Skeletal muscle satellite cell (primary cell): ENCODE results near the gene COX17. TPM values are rescaled to one million over a fixed set of nuclear protein-coding genes. Genes with fewer than 3 reads are reported as not detected.

ENCODE experiments used
- H3K27me3 ChIP-seq: 2 replicates; pipeline ENCODE4 v1.7.0; 2013; ENCODE audit warnings: low read length; ENCODE audit not compliant: control insufficient read depth, insufficient read depth
- H3K36me3 ChIP-seq: 2 replicates; pipeline ENCODE4 v1.7.0; 2013; ENCODE audit warnings: mild to moderate bottlenecking, control low read depth, low read length; ENCODE audit not compliant: insufficient read depth
- H3K4me1 ChIP-seq: 2 replicates; pipeline ENCODE4 v1.7.0; 2013; ENCODE audit warnings: low read length; ENCODE audit not compliant: control insufficient read depth, insufficient read depth
- H3K4me2 ChIP-seq: 2 replicates; pipeline ENCODE4 v1.7.0; 2013; ENCODE audit warnings: mild to moderate bottlenecking, low read length
- H3K4me3 ChIP-seq: 2 replicates; pipeline ENCODE4 v1.7.0; 2013; ENCODE audit warnings: low read length
- H3K9ac ChIP-seq: 2 replicates; pipeline ENCODE4 v1.7.0; 2013; ENCODE audit warnings: mild to moderate bottlenecking, low read depth, low read length, moderate library complexity
- H3K9me3 ChIP-seq: replicated peaks from 2 replicates; pipeline ENCODE4 v1.7.0; 2013; ENCODE audit warnings: mild to moderate bottlenecking, control low read depth, low read length
- total RNA-seq: library from RNA; depleted of rRNA; stranded (reverse); fragments of >200 nt; gene quantifications from 2 replicates; pipeline ENCODE4 v1.2.3, GENCODE V29; 2012; rRNA removed

The COX17 gene
- 10.6 and 15.1 TPM in 2 replicates for total RNA-seq

DNA sequence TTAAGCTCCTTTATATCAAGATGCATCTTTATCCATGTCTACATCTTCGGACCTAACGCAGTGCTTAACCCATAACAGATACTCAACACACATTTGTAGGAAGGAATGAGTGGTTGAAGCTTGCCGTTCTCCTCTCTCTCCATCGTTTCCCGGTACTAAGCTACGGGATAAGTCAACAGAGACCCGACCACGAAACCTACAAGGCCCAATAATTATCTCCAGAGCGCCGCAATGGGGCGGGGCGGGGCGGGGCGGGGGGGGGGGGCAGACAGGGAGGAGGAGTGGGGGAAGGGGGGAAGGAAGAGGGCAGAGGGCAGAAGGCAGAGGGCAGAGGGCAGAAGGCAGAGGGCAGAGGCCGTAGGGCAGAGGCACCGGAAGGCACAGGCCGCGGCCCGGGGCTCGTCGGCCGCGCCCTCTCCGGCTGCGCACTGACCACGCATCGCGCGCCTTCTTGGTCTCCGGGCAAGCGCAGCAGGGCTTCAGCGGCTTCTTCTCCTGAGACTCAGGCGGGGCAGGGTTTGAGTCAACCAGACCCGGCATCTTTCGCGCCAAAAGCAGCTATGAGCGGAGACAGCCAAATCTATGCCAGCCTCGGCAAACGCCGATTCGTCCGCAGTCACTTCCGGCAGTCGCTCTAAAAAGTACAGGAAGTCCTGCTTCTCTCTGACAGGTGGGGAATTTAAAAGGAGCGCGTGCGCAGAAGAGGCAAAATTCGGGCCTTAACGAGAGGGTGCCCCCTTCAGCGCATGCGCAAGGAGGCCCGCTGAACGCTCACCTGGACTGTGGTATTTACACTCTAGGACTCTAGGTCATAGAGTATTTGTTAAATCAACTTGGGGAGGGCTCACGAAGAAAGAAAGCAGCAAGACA lies at the start of gene COX17:
COX17 (minus strand) TSS at position 636 of the 870 bp plus-strand sequence; CDS start at position 540, 96 bp downstream.
- peaks cover 12% of the 10 kb centered on the region for H3K36me3 ChIP-seq
- no peaks in the 10 kb centered on the region for H3K9me3 ChIP-seq
- peak within 1 kb of the TSS; percentile 95 for H3K4me2 ChIP-seq
- peak within 1 kb of the TSS; percentile 85 for H3K9ac ChIP-seq
- H3K4me1 ChIP-seq: peaks cover 12% of the 10 kb centered on the region
- H3K4me3 ChIP-seq: peak within 1 kb of the TSS; percentile 72
- H3K27me3 ChIP-seq: no peaks in the 10 kb centered on the region

DNA sequence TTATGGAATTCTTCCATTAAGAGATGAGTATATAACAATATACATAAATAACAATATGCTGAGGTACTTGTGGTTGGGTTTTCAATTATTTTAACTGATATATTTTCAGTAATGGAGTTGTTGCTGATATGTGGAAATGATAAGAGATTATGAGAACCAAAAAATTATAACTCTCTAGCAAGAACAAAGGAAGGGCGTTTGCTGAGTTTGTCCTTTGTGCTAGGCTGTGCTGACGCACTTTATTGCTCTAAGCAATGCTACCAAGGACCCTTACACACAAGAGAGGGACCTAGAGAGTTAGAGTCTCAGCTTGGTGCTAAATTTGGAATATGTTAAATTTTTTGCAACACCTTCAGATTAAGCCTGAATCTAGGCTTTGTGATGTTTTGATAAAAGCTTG lies 49.7 kb upstream of the COX17 start:
- no peak overlapping the region for H3K4me3 ChIP-seq
- peaks cover 5% of the 10 kb centered on the region for H3K4me1 ChIP-seq
- no peak overlapping the region for H3K4me2 ChIP-seq
- H3K9me3 ChIP-seq: no peaks in the 10 kb centered on the region
- no peak overlapping the region for H3K9ac ChIP-seq
- no peaks in the 10 kb centered on the region for H3K36me3 ChIP-seq
- no peaks in the 10 kb centered on the region for H3K27me3 ChIP-seq

GRCh38 chr3:119723022-119723421 lies 45.8 kb upstream of the COX17 start:
- no peaks in the 10 kb centered on the region for H3K4me1 ChIP-seq
- no peaks in the 10 kb centered on the region for H3K36me3 ChIP-seq
- H3K9me3 ChIP-seq: no peaks in the 10 kb centered on the region

DNA sequence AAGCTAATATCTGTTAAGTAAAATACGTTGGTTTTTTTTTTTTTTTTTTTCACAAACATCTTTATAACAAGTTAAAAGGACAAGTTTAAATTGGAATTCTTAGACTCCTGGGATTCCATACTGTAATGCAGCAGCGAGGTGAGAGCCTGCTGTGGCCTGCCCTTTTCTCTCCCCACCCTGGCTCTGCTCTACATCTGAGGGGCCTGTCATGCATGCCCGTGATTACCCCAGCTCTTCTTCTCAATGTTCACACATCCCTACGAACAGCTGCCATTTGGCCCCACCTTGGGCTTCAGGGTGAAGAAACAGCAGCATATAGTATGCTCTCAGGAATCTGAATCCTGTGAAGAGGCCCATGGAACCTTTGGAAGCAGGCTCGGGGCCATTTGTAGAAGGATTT lies 40.3 kb upstream of the COX17 start:
- Histone ChIP-seq H3K4me3 (no peak overlapping the region), H3K9me3 (no peaks in the 10 kb centered on the region), H3K36me3 (no peaks in the 10 kb centered on the region), H3K9ac (no peak overlapping the region), H3K4me2 (no peak overlapping the region), H3K27me3 (no peaks in the 10 kb centered on the region), H3K4me1 (no peaks in the 10 kb centered on the region)

More at GRCh38 chr3:119723022-119723421, 45.8 kb upstream of the COX17 start:
- Histone ChIP-seq H3K4me3 (no peak overlapping the region), H3K4me2 (no peak overlapping the region), H3K9ac (no peak overlapping the region), H3K27me3 (no peaks in the 10 kb centered on the region)

GRCh38 chr3:119716998-119717397 lies 39.8 kb upstream of the COX17 start:
- no peaks in the 10 kb centered on the region for H3K4me1 ChIP-seq
- no peaks in the 10 kb centered on the region for H3K36me3 ChIP-seq
- H3K9me3 ChIP-seq: no peaks in the 10 kb centered on the region
- H3K4me2 ChIP-seq: no peak overlapping the region
- H3K27me3 ChIP-seq: no peaks in the 10 kb centered on the region
- no peak overlapping the region for H3K4me3 ChIP-seq
- no peak overlapping the region for H3K9ac ChIP-seq

DNA sequence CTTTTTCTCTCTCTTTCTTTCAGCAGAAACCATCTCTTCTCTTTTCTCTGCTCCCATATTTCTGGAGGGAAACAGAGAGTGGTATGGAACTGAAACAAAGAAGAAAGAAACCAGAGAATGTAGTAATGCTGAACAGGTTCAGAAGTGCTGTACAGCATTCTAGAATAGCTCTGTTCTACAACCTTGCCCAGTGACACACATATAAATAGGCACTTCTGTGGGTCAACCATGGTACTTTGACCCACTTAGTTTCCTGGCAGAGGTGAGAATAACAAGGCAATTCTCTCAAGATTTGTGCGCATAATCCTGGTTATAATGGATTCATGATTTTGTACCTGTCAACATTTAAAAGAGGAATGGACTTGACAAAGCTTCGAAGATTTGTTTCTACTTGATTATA lies 37.9 kb upstream of the COX17 start:
- H3K4me1 ChIP-seq: no peaks in the 10 kb centered on the region
- no peaks in the 10 kb centered on the region for H3K27me3 ChIP-seq
- H3K4me2 ChIP-seq: no peak overlapping the region
- no peak overlapping the region for H3K9ac ChIP-seq
- H3K4me3 ChIP-seq: no peak overlapping the region
- no peaks in the 10 kb centered on the region for H3K9me3 ChIP-seq
- H3K36me3 ChIP-seq: no peaks in the 10 kb centered on the region

GRCh38 chr3:119703820-119704531 lies 26.8 kb upstream of the COX17 start:
- no peaks in the 10 kb centered on the region for H3K36me3 ChIP-seq
- no peaks in the 10 kb centered on the region for H3K9me3 ChIP-seq
- peaks cover 9% of the 10 kb centered on the region for H3K4me1 ChIP-seq
- no peak overlapping the region for H3K4me3 ChIP-seq
- peaks cover 3% of the 10 kb centered on the region for H3K27me3 ChIP-seq
- H3K4me2 ChIP-seq: peak overlapping the region; percentile 100
- H3K9ac ChIP-seq: no peak overlapping the region

GRCh38 chr3:119702530-119703527 lies 25.6 kb upstream of the COX17 start, which contains the start of gene CFAP91:
TSS of gene CFAP91 (plus strand) at chr3:119703022. CDS start at chr3:119703099, 77 bp downstream.
- Histone ChIP-seq H3K4me1 (peaks cover 9% of the 10 kb centered on the region), H3K9me3 (no peaks in the 10 kb centered on the region), H3K27me3 (peaks cover 3% of the 10 kb centered on the region), H3K4me3 (peak within 1 kb of the TSS; percentile 84), H3K9ac (peak within 1 kb of the TSS; percentile 68), H3K4me2 (peak within 1 kb of the TSS; percentile 100), H3K36me3 (no peaks in the 10 kb centered on the region)

GRCh38 chr3:119700920-119701734 lies 23.9 kb upstream of the COX17 start:
- H3K9me3 ChIP-seq: no peaks in the 10 kb centered on the region
- no peak overlapping the region for H3K4me2 ChIP-seq
- H3K27me3 ChIP-seq: peaks cover 3% of the 10 kb centered on the region
- no peak overlapping the region for H3K4me3 ChIP-seq
- no peaks in the 10 kb centered on the region for H3K36me3 ChIP-seq
- H3K9ac ChIP-seq: no peak overlapping the region
- peaks cover 9% of the 10 kb centered on the region for H3K4me1 ChIP-seq

DNA sequence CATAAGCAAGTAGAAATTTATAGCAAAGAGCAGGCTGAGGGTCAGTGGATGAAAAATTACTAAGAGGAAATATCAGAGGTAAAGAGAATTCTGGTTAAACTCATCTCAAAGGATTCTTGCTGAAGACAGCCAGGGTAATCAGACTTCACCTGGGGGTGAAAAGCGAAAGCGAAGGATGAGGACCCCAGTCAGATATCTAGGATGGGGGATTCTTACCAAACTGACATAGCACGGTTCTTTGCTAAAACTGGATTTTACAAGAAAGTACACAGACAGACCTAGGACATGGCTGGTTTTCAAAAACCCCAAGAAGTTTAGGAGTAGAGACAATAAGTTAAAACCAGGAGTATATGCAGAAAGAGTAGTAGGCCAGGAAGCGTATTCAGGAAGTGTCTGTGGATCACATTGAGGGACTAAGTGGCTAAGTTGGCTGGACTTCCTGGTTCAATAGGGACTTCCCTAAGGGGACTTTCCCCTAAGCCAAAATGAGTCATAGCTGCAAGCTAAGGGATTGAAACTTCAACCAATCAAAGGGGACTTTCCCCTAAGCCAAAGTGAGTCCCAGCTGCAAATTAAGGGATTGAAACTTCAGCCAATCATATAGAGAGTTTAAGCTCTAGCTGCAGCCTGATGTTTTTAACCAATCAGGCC lies 23.2 kb upstream of the COX17 start:
- no peak overlapping the region for H3K4me2 ChIP-seq
- no peak overlapping the region for H3K9ac ChIP-seq
- H3K27me3 ChIP-seq: peaks cover 3% of the 10 kb centered on the region
- no peaks in the 10 kb centered on the region for H3K9me3 ChIP-seq
- no peaks in the 10 kb centered on the region for H3K36me3 ChIP-seq
- H3K4me1 ChIP-seq: peaks cover 9% of the 10 kb centered on the region
- no peak overlapping the region for H3K4me3 ChIP-seq
